GM18870 (cell line): ENCODE data around the gene CDH13.

ENCODE experiments used
- ATAC-seq: cut with Tn5 transposase; IDR thresholded peaks from one replicate; pipeline ENCODE4 v1.9.1; 2021; ENCODE audit warnings: moderate library complexity; ENCODE audit not compliant: unreplicated experiment

The CDH13 gene

GRCh38 chr16:82626791-82627261 is at the start of gene CDH13:
Gene CDH13, plus strand, starts transcription at chr16:82626969.
- no peak for ATAC-seq

- no peak for ATAC-seq
These were observed 46.4 kb upstream of the CDH13 start for GRCh38 chr16:82580298-82580890.

GRCh38 chr16:82582975-82583374 is 43.8 kb upstream of the CDH13 start:
- ATAC-seq = no peak

- no peak for ATAC-seq
These were observed 43.3 kb upstream of the CDH13 start for GRCh38 chr16:82583422-82583821.

DNA sequence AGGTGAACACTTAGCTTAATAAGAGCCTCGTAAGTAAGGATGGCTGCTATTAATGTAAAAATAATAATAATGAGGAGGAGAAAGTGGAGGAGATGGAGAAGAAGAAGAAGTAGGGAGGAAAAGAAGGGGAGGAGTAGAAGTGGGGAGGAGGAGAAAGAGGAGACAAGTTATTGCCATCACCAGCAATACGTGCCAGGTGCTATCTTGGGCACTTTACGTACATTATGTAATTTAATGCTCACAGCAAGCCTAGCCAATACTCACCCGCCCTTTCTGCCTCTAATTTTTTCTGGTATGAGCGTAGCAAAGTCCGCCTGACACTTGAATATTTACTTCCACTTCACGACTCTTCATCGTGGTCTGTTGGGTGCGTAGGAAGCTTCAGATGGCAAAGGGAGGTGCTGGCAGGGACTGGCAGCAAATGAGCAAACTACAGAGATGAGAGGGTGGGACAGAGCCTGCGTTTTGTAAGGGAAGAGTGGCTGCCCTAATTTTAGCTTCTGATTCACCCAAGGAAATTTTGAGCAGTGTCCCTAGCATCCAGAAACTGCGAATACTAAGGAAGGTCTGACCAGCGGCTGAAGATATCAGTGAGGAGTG is 42.1 kb upstream of the CDH13 start:
- ATAC-seq = no peak

DNA sequence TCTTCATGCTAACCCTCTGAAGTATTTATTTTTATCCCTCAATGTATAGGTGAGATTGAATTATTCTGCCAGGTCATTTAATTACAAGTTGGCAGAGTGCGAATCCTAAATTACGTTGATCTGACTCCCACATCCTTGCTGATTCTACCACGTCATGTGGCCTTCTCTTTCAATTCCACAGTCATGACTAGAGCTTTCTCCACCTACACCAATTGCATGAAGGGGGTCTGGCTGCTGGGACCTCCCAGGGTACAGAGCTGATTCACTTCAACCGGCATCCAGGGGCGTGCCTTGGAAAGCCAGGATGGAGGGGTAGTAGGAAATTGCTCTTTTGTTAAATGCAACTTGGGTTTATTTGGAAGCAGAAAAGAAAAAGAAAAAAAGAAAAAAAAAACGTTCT is 41.1 kb upstream of the CDH13 start:
- no peak for ATAC-seq

- ATAC-seq = no peak
These were observed 40.6 kb upstream of the CDH13 start for GRCh38 chr16:82586130-82586529.

DNA sequence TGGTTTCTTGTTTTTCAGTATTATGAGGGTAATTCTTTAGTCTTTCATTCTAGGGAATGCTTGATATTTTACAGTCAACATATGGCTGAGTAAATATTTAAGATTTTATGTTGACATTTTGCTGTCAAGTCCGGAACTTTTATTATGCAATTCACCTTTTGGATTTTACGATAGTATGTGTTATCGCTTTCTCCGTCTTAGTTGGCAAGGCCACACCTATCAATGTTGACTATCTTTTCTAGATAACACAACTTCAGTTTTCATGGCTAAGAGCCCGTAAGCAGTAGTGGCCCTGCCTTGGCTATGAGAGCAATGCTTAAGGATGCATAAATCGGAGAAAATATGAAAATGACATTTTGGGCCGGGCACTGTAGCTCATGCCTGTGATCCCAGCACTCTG is 39.5 kb upstream of the CDH13 start:
- ATAC-seq = no peak

GRCh38 chr16:82589407-82589806 is 37.4 kb upstream of the CDH13 start:
- no peak for ATAC-seq

DNA sequence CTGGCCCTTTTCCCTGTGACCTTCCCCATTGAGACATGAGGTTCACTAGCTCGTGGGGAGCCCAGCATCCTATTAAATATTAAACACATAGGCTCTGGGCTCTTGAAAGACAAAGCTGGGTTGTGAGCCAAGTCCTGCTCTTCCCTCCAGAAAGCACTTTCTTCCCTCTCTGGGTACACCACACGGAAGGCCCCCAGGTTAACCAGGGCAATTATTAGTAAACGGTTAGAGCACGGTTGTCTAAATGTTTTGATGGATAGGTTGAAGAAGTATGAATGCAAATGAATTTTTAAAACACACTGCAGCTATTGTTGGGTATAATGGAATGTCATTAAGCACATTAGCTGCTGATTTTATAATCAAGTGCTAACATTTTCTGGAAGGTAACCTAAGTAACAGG is 32.7 kb upstream of the CDH13 start:
- no peak for ATAC-seq

GRCh38 chr16:82598771-82599170 is 28.0 kb upstream of the CDH13 start:
- no peak for ATAC-seq

DNA sequence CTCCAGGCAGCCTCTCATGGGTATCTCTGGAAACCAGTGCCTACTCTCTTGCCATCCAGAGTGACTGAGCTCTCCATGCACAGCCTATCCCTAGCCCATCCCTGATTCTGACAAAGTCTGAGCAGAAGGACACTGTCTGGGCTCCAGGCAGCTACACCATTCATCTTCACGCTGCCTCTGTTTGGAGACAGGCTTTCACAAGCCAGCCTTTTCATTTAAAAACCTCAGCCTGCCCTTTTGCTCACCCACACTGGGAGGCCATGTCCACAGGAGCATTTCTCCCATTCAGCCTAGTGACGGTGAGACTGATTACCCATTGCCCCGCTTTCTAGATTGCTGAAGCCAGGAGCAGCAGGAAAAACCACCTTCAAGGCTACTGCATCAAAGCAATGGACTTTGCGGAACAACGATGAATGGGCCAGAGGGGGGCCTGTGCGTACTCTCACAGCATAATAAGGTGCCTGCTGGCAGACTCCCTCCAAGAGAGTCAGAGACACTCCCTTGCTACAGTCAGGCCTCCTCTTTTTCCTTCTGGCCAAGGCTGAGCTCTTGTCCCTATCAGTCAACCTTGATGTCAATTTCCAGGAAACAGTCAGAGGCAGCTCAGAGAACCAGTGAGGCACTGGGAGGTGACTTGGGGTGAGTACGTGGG is 24.7 kb upstream of the CDH13 start:
- ATAC-seq = no peak

- no peak for ATAC-seq
These were observed 22.9 kb upstream of the CDH13 start for GRCh38 chr16:82603784-82604411.

- no peak for ATAC-seq
These were observed 21.7 kb upstream of the CDH13 start for GRCh38 chr16:82605076-82605475.

GRCh38 chr16:82605863-82606620 is 20.7 kb upstream of the CDH13 start:
- ATAC-seq = no peak

DNA sequence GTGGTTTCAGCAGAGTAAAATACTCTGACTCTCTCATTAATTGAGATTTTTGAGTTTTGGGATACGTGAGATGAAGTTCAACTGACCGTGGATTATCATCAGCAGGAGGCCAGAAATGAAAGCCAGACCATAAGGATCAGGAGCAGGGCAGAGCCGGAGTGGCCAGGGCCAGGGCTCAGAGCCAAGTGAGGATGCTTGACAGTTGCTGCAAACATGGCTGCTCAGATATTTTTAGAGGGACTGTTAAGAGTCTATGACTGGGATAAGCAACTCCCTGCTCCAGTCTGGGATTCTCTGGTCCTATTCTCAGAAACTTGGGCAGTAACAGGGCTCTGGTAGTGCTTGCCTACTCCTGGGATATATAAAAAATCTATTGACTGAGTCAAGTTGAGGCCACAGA is 17.6 kb upstream of the CDH13 start:
- ATAC-seq = no peak

GRCh38 chr16:82612263-82612662 is 14.5 kb upstream of the CDH13 start:
- no peak for ATAC-seq

- ATAC-seq = no peak
These were observed 10.4 kb upstream of the CDH13 start for GRCh38 chr16:82616356-82616755.

GRCh38 chr16:82621781-82622180 is 5.0 kb upstream of the CDH13 start:
- ATAC-seq = no peak

DNA sequence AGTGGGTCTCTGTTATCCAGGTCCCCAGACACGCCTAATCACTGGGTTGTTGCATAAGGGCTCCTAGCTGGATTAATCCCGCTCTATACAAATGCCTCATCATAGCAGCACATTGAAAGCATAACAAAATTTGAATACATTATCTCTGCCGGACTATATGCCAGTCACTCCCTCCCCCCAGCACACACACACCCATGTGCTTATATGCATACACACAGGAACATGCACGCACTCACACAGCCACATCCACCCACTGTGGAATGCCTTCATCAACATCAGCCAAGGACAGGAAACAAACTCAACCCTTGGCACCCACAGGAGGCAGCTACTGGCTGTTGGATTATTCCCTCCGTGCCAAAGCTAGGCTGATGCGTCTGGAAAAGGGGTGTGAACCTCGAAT is 3.5 kb upstream of the CDH13 start:
- no peak for ATAC-seq
